AG09309 (cell line): ENCODE results near the gene MANEA.

Experiments used
- DNase-seq: peaks from one replicate; pipeline ENCODE4 v3.0.0-alpha.2; 2010; ENCODE audit warnings: low read depth
- H3K4me3 ChIP-seq: 2 replicates; pipeline ENCODE4 v1.5.1; 2011; ENCODE audit warnings: mild to moderate bottlenecking, low read depth, low read length, moderate library complexity; ENCODE audit not compliant: control insufficient read depth
- TF ChIP-seq, protein P1 (sequence below): IDR thresholded peaks from 2 replicates; pipeline ENCODE4 v1.5.1; 2011; ENCODE audit warnings: mild to moderate bottlenecking, low read depth, low read length, inconsistent platforms; ENCODE audit not compliant: insufficient read depth, control insufficient read depth; ENCODE audit errors: missing control alignments

MANEA gene

GRCh38 chr6:95601133-95601532 is 23.8 kb downstream of the MANEA start:
- TF ChIP-seq, protein P1, sequence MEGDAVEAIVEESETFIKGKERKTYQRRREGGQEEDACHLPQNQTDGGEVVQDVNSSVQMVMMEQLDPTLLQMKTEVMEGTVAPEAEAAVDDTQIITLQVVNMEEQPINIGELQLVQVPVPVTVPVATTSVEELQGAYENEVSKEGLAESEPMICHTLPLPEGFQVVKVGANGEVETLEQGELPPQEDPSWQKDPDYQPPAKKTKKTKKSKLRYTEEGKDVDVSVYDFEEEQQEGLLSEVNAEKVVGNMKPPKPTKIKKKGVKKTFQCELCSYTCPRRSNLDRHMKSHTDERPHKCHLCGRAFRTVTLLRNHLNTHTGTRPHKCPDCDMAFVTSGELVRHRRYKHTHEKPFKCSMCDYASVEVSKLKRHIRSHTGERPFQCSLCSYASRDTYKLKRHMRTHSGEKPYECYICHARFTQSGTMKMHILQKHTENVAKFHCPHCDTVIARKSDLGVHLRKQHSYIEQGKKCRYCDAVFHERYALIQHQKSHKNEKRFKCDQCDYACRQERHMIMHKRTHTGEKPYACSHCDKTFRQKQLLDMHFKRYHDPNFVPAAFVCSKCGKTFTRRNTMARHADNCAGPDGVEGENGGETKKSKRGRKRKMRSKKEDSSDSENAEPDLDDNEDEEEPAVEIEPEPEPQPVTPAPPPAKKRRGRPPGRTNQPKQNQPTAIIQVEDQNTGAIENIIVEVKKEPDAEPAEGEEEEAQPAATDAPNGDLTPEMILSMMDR, result no peak
- H3K4me3 ChIP-seq, result no peak overlapping the region
- DNase-seq, result no peak

DNA sequence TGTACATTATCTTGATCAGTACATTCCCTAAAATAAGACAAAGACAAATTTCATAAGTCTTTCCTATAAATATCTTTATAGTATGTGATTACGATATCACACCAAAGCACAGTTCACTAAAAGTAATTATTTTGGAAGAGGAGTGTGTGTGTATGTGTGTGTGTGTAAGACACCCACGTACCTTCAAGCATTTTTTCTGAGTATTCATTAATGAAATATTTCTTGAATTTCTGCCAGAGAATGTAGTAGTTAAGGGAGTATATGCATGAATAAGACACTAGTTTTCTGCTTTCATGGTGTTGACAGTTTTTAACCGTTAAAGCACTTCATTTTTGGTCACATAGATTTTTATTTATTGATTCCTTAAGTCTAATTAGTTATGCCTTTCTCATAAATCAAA is 36.8 kb downstream of the MANEA start:
- H3K4me3 ChIP-seq, result no peak overlapping the region
- TF ChIP-seq, protein P1, result no peak
- no peak for DNase-seq

GRCh38 chr6:95629551-95629950 is 52.2 kb downstream of the MANEA start:
- no peak for DNase-seq
- no peak overlapping the region for H3K4me3 ChIP-seq
- TF ChIP-seq, protein P1, result no peak

- DNase-seq, result no peak
- TF ChIP-seq, protein P1, result no peak
- no peak overlapping the region for H3K4me3 ChIP-seq
These were observed 59.5 kb downstream of the MANEA start for GRCh38 chr6:95636552-95637431.

- DNase-seq, result no peak
- no peak overlapping the region for H3K4me3 ChIP-seq
- TF ChIP-seq, protein P1, result no peak
These were observed 71.3 kb downstream of the MANEA start for GRCh38 chr6:95648636-95649035.

DNA sequence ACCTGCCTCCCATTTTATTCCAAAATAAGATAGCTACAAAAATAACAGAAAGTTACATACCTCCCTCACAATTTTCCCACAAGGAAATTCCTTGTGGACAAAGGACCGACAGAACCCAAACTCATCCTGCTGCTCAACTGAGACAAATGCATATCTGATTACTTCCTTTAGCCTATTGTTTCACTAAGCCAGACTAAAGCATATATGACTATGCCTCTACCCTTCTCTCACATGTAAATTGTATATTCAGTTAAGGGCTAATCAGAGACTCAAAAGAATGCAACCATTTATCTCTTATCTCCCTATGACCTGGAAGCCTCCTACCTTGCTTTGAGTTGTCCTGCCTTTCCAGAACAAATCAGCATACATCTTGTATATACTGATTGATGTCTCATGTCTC is 72.1 kb downstream of the MANEA start:
- no peak for DNase-seq

More for the DNA sequence above, 72.1 kb downstream of the MANEA start:
- no peak overlapping the region for H3K4me3 ChIP-seq
- TF ChIP-seq, protein P1, result no peak
